Neural progenitor cell (in vitro differentiated cells): ENCODE measurements around the gene FUT4.

Experiments used
- EZH2 ChIP-seq: fragments of 200-600 bp; sonication (generic); IDR thresholded peaks from 2 replicates; pipeline ENCODE4 v1.6.1; 2017; ENCODE audit warnings: antibody characterized with exemption, mild to moderate bottlenecking, moderate library complexity
- EZH2phosphoT487 ChIP-seq: fragments of 200-600 bp; sonication (generic); IDR thresholded peaks from 2 replicates; pipeline ENCODE4 v1.6.1; 2017; ENCODE audit warnings: antibody characterized with exemption
- TF ChIP-seq, protein P1 (sequence below): fragments of 200-600 bp; sonication (generic); IDR thresholded peaks from 2 replicates; pipeline ENCODE4 v1.5.1; 2017; ENCODE audit warnings: antibody characterized with exemption, mild to moderate bottlenecking

DNA sequence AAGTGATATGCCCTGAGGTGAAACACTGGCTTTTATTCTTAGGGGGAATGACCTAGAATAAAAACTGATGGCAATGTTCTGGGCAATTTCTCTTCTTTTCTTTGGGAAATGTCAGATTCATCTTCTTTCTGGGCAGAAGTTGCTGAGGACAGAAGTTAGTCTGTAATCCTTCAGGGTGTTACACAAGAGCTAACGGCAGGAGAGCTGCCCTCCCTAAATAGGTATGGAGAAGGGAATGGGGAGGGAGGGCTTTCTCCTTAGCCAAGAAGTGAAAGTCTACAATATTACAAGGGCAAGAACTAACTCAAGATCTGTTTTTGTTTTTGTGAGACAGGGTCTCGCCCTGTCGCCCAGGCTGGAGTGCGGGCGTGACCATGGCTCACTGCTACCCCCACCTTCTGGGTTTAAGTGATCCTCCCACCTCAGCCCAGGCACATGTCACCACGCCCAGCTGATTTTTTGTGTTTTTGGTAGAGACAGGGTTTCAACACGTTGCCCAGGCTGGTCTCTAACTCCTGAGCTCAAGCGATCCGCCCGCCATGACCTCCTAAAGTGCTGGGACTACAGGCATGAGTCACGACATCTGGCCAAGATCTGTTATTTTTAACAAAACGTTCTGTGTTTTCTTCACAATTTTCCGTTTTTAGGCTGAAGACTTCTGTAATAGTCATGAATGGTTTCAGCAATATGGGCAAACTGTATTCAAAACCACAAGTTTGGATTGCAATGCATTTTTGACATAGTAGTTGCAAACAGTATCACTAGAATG is 30.7 kb downstream of the FUT4 start:
- TF ChIP-seq, protein P1, sequence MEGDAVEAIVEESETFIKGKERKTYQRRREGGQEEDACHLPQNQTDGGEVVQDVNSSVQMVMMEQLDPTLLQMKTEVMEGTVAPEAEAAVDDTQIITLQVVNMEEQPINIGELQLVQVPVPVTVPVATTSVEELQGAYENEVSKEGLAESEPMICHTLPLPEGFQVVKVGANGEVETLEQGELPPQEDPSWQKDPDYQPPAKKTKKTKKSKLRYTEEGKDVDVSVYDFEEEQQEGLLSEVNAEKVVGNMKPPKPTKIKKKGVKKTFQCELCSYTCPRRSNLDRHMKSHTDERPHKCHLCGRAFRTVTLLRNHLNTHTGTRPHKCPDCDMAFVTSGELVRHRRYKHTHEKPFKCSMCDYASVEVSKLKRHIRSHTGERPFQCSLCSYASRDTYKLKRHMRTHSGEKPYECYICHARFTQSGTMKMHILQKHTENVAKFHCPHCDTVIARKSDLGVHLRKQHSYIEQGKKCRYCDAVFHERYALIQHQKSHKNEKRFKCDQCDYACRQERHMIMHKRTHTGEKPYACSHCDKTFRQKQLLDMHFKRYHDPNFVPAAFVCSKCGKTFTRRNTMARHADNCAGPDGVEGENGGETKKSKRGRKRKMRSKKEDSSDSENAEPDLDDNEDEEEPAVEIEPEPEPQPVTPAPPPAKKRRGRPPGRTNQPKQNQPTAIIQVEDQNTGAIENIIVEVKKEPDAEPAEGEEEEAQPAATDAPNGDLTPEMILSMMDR = no peak
- TF ChIP-seq EZH2 (no peak), EZH2phosphoT487 (no peak)
